ENCODE data around the gene ARHGAP15.

ARHGAP15 gene

DNA sequence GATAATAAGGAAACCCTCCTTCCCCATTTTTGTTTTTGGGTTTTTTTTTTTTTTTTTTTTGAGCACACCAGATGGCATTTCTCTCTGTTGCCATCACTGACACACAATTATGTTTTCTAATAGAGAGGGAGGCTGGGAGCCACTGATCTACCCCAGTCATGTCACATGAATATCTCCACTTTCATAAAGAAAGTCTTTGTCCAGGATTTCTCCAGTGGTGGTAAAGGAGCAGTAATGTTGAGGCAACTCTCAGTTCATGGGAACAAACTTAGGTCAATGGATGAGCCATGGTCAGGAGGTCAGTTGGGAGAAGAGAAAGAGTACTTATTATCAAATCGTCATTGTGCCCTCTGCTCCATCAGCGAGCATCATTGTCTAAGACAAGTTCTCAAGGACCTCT, 603.7 kb downstream of the ARHGAP15 start:
- no peak for DNase-seq

- no peak for DNase-seq
Observed at GRCh38 chr2:143734507-143734906, 605.3 kb downstream of the ARHGAP15 start.

- no peak for DNase-seq
Observed at GRCh38 chr2:143736904-143737303, 607.7 kb downstream of the ARHGAP15 start.

DNA sequence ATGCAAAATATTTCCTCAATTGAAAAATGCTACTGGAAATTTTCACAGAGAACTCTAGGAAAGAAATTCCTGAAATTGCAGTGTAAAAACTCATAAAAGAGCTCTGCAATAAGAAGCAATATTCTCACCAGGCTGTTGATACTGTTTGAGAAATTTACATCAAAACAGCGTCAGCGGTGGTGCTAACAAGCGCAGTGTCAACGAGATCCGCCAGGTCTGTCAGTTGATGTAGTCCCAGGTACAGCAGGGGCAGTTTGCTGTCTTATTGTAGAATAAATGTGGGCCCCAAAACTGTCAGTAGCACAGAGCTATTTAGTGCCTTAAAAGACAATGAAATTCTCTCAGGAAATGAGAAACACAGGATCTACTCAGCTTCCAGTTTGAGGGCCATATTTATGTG, 611.2 kb downstream of the ARHGAP15 start:
- DNase-seq = no peak

- DNase-seq = no peak
Observed at GRCh38 chr2:143741205-143741604, 612.0 kb downstream of the ARHGAP15 start.

DNA sequence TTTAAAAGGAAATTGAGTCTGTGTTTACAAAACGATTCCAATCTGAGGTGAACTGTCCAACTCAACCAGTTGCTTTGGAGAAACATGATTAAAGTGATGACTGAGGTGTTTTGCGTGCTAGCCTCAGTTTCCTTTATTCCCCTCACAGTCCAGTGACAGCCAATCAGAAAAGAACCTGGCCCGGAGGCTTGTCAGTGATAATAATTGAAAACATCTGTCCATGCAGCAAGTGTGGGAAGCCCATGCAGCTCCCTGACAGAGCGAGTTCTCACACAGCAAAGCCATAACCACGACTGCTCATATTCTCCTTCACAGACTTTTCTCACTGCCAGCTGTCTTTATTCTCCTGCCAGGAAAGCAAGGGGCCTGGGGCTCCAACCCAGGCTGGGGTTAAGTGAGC, 613.4 kb downstream of the ARHGAP15 start:
- DNase-seq = no peak

DNA sequence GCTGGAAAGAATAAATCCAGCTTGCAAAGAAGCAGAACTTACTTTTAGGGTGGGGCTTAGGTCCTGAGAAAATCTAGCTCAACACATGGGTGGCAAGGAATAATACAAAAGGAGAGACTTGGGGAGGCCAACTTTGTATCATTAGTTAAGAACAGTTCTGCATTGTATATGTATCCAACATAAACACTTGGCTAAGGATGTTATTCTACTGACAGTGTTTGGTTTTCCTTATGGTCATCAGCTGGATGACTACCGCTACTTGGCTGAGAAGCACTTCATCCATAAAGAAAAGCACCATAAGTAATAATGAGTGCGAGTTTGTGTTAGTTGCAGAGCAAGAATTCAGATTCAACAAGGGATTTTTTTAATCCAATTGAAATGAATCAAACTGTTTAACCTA, 614.9 kb downstream of the ARHGAP15 start:
- DNase-seq = no peak

DNA sequence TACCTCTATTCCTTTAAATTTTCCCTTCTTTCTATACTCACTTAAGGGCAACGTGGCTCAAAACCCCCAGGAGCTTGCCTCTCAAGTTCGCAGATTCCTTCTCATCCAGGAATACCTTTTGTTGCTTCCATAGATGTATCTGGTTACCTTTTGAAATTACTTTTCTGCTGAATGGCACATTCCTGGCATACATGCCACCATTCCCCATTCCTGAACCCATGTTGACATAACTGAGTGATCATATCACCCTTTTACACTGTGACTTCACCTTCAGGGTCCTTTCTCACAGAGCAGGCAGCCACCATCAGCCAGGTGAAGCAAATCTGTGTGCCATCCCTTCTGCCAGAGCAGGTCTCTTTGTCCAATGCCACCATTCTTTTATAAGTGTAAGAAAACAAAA, 615.8 kb downstream of the ARHGAP15 start:
- DNase-seq = no peak

GRCh38 chr2:143754742-143755141, 625.5 kb downstream of the ARHGAP15 start:
- no peak for DNase-seq

DNA sequence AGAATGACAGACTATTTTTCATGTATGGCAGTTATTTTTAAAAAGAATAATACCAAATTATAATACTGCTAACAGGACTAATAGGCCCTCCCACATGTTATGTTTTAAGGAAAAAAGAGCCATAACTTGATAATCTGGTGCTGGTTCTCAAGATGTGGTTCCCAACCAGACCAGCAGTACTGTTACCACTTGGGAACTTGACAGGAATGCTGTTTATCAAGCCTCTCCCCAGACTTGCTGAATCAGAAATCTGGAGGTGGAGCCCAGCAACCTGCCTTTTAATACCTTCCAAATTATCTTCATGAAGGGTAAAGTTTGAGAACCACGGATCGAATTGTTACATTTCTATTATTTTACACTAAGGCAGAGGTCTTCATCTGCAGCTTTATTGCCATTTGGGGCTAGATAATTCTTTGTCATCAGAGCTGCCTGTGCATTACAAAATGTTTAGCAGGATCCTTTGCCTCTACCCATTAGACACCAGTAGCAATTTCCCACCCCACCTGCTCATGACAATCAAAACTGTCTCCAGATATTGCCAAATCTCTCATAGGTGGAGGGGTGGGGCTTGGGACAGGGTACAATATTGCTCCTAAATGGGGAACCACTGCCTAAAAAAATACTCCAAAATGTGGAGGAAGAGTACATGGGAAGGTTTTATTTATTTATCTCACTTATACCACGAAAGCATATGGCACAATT, 629.6 kb downstream of the ARHGAP15 start:
- no peak for DNase-seq

- DNase-seq = no peak
Observed at GRCh38 chr2:143759455-143759854, 630.2 kb downstream of the ARHGAP15 start.

DNA sequence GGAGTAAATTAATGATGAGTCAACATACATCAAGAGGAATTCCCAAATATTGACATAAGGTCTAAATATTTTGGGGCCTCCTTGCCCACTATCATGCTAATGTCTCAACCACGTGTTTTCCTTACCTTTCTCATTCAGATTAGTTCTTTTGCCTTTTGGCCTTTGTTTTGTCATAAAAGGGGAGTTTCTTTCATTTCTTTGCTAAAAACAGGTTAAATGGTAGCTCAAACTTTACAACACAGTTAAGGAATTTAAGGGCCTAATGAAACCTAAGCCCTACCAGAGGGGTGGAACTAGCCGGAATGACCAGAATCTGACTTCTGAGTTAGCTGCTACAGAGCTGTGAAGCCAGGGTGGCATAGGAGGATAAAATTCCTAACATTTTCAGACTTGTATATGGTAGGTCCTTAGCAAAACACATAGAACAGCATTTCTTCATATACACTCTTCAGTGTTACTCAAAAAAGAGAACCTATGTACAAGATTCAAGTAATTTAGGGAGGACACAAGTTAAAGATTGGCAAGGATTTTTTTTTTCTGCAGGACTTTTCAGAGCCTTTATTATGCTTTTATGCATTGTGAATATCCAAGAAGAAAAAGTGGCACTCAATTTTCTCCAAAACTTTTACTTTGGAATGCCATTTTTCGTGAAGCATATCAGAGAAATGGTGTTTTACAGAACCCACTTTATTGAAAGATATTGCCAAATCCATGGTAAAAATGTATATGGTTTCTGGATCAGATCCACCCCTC, 633.1 kb downstream of the ARHGAP15 start:
- no peak for DNase-seq

DNA sequence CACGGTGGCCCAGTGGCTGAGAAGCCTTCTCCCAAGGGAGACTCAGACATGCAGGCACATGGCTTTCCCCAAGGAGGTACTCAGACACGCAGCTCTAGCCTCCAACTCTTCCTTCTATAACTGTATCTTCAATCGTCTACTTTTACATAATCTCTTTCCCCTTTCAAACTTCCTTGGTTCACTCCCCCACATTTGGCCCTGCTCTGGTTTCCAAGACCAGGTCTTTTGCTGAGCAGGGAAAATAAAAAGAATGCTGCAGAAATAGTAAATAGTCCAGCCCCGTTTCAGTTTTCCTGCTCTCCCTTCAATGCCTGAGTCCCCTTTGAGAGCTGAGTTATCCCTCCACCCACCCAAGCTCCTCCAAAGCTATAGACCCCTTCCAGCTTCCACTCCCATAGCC, 635.0 kb downstream of the ARHGAP15 start:
- DNase-seq = no peak

- no peak for DNase-seq
Observed at GRCh38 chr2:143764706-143765105, 635.5 kb downstream of the ARHGAP15 start.

DNA sequence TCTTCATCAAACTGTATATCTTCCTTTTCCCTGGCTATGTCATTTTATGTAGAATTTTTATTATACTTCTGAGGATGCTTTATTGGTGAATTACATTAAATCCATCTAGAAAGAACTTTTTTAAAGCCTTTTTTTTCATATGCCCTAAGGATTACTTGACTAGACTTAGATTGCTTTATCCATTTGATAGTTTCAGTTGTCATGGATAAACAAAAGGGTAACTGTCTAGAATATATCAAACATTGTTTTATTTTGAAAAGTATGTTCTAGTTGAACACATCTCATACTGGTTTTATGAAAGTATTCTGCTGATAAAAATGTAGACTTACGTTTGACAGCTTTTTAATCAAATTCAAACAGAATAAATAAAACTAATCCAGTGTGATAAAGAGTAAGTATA, 639.8 kb downstream of the ARHGAP15 start:
- no peak for DNase-seq

DNA sequence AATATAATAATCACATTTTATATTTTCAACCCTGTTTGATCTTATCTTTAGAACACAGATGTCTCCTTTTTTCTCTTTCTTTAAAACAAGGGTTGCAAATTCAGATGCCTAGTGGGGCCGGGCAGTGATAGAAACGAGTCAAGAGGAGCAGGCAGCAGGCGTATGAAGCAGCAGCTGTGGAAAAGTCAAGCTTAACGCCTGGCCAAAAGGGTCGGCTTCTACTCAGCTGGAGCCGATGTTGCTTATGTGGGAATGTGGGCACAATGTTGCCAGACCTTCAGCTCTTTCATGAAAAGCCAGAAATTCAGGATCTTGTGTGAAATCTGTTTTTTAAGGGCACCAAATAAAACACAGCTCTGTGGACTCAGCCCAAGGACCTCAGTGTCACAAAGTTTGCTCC, 642.7 kb downstream of the ARHGAP15 start:
- no peak for DNase-seq

- DNase-seq = no peak
Observed at GRCh38 chr2:143776526-143777297, 647.5 kb downstream of the ARHGAP15 start.

DNA sequence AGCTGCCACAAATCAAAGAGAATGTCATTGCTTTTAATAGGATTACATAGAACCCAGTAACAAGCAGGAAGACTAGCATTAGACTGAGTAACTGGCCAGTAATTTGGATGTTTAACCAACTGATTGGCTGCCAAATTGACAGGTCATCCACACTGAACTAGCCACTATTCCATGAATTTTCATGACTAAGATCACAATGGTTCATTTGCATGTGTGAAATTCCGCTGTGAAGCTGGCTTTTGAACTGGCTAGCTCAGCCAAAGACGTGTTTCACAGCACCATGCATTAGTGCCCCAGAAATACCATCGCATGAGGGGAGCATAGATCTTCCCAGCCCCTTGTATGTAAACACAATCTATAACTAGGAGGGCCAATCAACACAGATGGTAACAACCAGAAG, 649.8 kb downstream of the ARHGAP15 start:
- no peak for DNase-seq

- DNase-seq = no peak
Observed at GRCh38 chr2:143786026-143786765, 657.0 kb downstream of the ARHGAP15 start.

DNA sequence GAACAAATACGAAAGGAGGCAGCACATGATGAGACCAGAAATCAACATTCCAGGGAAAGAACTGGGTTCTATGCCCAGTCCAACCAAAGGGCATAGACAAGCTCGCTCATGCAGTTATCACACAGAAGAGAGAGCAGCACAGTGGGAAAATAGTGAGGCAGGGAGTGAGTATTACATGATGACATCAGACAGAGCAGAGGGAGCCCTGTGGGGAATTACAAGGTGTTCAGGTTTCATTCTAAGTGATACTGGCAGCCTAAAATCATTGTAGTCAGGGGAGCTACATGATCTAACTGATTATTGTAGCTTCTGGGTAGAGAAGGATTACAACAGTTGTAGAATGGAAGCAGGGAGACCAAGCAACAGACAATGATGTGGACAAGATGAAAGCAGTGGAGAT, 658.5 kb downstream of the ARHGAP15 start:
- DNase-seq = no peak

GRCh38 chr2:143792602-143793001, 663.4 kb downstream of the ARHGAP15 start:
- DNase-seq = no peak

GRCh38 chr2:143793381-143793780, 664.2 kb downstream of the ARHGAP15 start:
- no peak for DNase-seq

DNA sequence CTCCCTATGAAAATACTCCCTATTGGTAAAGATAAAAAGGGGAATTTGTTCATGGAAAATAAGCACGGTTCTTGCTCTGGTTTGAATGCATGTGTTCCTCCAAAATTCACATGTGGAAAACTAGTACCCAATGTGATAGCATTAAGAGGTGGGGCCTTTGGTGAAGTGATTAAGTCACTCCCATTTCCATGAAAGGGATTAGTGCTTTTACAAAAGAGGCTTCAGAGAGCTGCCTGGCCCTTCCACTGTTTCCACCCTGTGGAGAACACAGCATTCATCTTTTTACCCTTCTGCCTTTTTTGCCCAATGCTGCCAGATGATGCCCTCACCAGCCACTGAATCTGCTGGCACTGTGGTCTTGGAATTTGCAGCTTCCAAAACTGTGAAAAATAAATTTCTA, 666.8 kb downstream of the ARHGAP15 start:
- DNase-seq = no peak

Data from right forelimb (tissue), 1 donor.